Type B pancreatic cell (in vitro differentiated cells): Measurements from ENCODE around the gene WDR70. TPM values are rescaled to one million over a fixed set of nuclear protein-coding genes. Genes with fewer than 3 reads are reported as not detected.
"Not testable (repeated sequence)": the region's sequence is repeated elsewhere in the genome, so short reads cannot be mapped to it uniquely, and the experiment has no call there.

Experiments
- DNase-seq: peaks from one replicate; pipeline ENCODE4 v3.0.0; 2021; ENCODE audit warnings: mixed read lengths; ENCODE audit not compliant: unreplicated experiment; ENCODE audit errors: extremely low spot score
- H3K27ac Mint-ChIP-seq: 2 replicates; pipeline ENCODE4 v1.8.0; 2021; ENCODE audit warnings: mild to moderate bottlenecking, mixed read lengths
- H3K27me3 Mint-ChIP-seq: 2 replicates; pipeline ENCODE4 v1.8.0; 2021; ENCODE audit warnings: mixed read lengths
- H3K36me3 Mint-ChIP-seq: 2 replicates; pipeline ENCODE4 v1.8.0; 2021; ENCODE audit warnings: mixed read lengths
- H3K4me1 Mint-ChIP-seq: one replicate; pipeline ENCODE4 v1.8.0; 2021; ENCODE audit warnings: mixed read lengths; ENCODE audit not compliant: unreplicated experiment
- H3K4me3 Mint-ChIP-seq: 2 replicates; pipeline ENCODE4 v1.8.0; 2021; ENCODE audit warnings: mild to moderate bottlenecking, mixed read lengths
- H3K9me3 Mint-ChIP-seq: 2 replicates; pipeline ENCODE4 v1.8.0; 2021; ENCODE audit warnings: mixed read lengths
- long read RNA-seq: library from polyadenylated mRNA; unstranded; transcript quantifications from one replicate; pipeline ENCODE4 v2.0.0, GENCODE V29; 2020
- total RNA-seq: library from RNA; stranded (reverse); gene quantifications from 2 replicates; pipeline ENCODE4 v1.2.1, GENCODE V29; 2021; ENCODE audit warnings: low replicate concordance
- TF ChIP-seq, protein P1 (sequence below): fragments of 200-600 bp; sonication (generic); conservative IDR thresholded peaks from 2 replicates; pipeline ENCODE4 v1.5.0; 2021; ENCODE audit warnings: antibody characterized with exemption, mild to moderate bottlenecking

WDR70 gene
- total RNA-seq: 33.4 and 50.2 TPM in 2 replicates
- long read RNA-seq, transcript WDR70-201 (18 exons, 2,983 nt): major isoform, 48 of 62 reads
- long read RNA-seq, partial matches to known transcripts: 6 of 62 reads
- long read RNA-seq, other reads (novel, unspliced or antisense): 7 of 62 reads

GRCh38 chr5:37379100-37379628, at the start of gene WDR70:
Gene WDR70, plus strand, starts transcription at chr5:37379318. Its CDS starts 50 bp downstream, at chr5:37379368.
- H3K4me1 Mint-ChIP-seq, H3K9me3 Mint-ChIP-seq, H3K36me3 Mint-ChIP-seq, H3K27me3 Mint-ChIP-seq: not testable (repeated sequence)
- Mint-ChIP-seq H3K4me3 (peak within 1 kb of the TSS; percentile 93), H3K27ac (peak within 1 kb of the TSS; percentile 55)
- TF ChIP-seq, protein P1, sequence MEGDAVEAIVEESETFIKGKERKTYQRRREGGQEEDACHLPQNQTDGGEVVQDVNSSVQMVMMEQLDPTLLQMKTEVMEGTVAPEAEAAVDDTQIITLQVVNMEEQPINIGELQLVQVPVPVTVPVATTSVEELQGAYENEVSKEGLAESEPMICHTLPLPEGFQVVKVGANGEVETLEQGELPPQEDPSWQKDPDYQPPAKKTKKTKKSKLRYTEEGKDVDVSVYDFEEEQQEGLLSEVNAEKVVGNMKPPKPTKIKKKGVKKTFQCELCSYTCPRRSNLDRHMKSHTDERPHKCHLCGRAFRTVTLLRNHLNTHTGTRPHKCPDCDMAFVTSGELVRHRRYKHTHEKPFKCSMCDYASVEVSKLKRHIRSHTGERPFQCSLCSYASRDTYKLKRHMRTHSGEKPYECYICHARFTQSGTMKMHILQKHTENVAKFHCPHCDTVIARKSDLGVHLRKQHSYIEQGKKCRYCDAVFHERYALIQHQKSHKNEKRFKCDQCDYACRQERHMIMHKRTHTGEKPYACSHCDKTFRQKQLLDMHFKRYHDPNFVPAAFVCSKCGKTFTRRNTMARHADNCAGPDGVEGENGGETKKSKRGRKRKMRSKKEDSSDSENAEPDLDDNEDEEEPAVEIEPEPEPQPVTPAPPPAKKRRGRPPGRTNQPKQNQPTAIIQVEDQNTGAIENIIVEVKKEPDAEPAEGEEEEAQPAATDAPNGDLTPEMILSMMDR: peak; percentile 76
- peak; percentile 87 for DNase-seq

GRCh38 chr5:37334754-37335153, 44.4 kb upstream of the WDR70 start:
- H3K27ac Mint-ChIP-seq, H3K4me1 Mint-ChIP-seq, H3K4me3 Mint-ChIP-seq, H3K36me3 Mint-ChIP-seq, H3K27me3 Mint-ChIP-seq, DNase-seq, H3K9me3 Mint-ChIP-seq: not testable (repeated sequence)

DNA sequence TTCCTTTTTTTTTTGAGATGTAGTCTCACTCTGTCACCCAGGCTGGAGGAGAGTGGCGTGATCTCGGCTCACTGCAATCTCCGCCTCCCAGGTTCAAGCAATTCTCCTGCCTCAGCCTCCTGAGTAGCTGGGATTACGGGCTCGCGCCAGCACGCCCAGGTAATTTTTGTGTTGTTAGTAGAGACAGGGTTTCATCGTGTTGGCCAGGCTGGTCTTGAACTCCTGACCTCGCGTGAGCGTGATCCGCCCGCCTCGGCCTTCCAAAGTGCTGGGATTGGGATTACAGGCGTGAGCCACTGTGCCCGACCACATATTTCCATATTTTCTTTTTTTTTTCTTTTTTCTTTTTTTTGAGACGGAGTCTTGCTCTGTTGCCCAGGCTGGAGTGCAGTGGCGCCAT, 36.4 kb upstream of the WDR70 start:
- not testable (repeated sequence) for H3K4me1 Mint-ChIP-seq, H3K27ac Mint-ChIP-seq, H3K4me3 Mint-ChIP-seq, H3K9me3 Mint-ChIP-seq, H3K27me3 Mint-ChIP-seq, DNase-seq
- H3K36me3 Mint-ChIP-seq: peaks cover 10% of the 10 kb centered on the region

DNA sequence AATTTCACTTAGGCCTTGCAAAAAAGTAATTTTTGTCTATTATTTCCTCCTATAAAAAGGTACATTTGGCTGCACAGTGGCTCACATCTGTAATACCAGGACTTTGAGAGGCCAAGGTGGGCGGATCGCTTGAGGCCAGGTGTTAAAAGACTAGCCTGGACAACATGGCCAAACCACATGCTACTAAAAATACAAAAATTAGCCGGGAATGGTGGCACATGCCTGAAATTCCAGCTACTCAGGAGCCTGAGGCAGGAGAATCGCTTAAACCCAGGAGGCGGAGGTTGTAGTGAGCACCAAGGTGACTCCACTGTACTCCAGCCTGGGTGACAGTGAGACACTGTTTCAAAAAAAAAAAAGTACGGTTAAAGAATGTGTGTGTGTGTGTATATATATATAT, 24.0 kb upstream of the WDR70 start:
- peaks cover 5% of the 10 kb centered on the region for H3K36me3 Mint-ChIP-seq
- no peak overlapping the region for H3K4me3 Mint-ChIP-seq
- DNase-seq: no peak
- TF ChIP-seq, protein P1: no peak
- no peaks in the 10 kb centered on the region for H3K9me3 Mint-ChIP-seq
- no peaks in the 10 kb centered on the region for H3K27me3 Mint-ChIP-seq
- H3K4me1 Mint-ChIP-seq: no peaks in the 10 kb centered on the region
- H3K27ac Mint-ChIP-seq: no peak overlapping the region

DNA sequence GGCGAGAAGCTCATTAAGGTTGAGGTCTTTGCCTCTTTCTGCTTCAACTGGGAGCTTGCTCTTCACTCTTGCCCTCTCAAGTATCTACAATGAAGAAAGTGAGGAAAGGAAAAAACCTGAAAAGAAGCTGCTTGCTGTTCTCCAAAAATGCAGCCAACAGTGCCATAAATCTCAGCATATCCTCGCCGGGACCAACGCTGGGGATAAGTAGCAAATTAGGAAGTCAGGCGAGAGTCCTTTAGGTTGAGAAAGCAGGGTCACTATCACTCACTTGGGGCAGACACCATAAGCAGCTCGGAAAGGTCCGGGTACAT, 8.6 kb upstream of the WDR70 start:
- H3K9me3 Mint-ChIP-seq: no peaks in the 10 kb centered on the region
- DNase-seq: no peak
- H3K4me1 Mint-ChIP-seq: peaks cover 9% of the 10 kb centered on the region
- TF ChIP-seq, protein P1: no peak
- no peaks in the 10 kb centered on the region for H3K27me3 Mint-ChIP-seq
- H3K27ac Mint-ChIP-seq: peak overlapping the region; percentile 96
- H3K4me3 Mint-ChIP-seq: peak overlapping the region; percentile 98
- H3K36me3 Mint-ChIP-seq: no peaks in the 10 kb centered on the region

GRCh38 chr5:37370864-37371726, 8.0 kb upstream of the WDR70 start, which contains the start of gene NUP155:
Gene NUP155, minus strand, starts transcription at chr5:37371106. Its CDS starts 129 bp downstream, at chr5:37370977.
- Mint-ChIP-seq H3K4me1 (peaks cover 9% of the 10 kb centered on the region), H3K4me3 (peak within 1 kb of the TSS; percentile 98), H3K36me3 (no peaks in the 10 kb centered on the region), H3K27ac (peak within 1 kb of the TSS; percentile 96), H3K9me3 (no peaks in the 10 kb centered on the region), H3K27me3 (no peaks in the 10 kb centered on the region)
- TF ChIP-seq, protein P1: no peak
- peak; percentile 87 for DNase-seq
